ENCODE results near the gene EYS.

EYS gene

DNA sequence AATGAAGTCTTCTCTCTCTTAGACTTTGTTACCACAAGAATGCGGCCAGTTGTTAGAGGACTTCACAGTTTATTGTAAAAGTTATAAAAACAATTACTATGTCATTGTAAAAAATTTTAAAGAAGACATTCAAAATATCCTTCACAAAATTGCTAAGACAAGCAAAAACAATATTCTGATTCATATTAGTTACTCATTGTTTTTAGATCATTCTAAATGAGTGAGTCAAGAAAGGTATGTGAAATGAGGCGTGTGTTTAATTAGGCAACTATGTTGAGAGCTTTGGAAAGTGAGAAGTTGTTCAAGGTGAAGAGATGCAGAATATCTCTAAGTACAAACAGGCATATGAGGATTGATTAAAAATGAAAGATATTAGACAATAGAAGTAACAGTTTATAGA lies 875.3 kb downstream of the EYS start:
- DNase-seq (ENCODE audit: low spot score) = no peak

- peak; percentile 18 for DNase-seq (ENCODE audit: low spot score)
These were observed 889.5 kb downstream of the EYS start for GRCh38 chr6:64817525-64817924.

GRCh38 chr6:64815718-64816117 lies 891.3 kb downstream of the EYS start:
- peak; percentile 57 for DNase-seq (ENCODE audit: low spot score)

DNA sequence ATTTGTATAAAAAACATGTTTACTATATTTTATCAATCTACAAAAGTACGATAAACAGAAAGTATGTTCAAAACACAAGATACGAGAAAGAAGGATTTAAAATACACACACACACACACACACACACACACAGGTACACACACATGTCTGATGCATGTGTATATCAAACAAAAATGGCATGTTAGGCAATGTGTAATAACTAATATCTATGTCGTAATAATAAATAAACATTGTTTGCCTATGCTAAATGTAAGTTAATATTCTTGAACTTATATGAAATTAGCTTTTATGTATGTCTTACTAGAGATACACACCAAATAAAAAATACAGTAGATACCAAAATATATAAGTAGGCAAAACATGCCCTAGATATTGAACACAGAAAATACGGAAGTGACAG lies 894.9 kb downstream of the EYS start:
- no peak for DNase-seq (ENCODE audit: low spot score)

DNA sequence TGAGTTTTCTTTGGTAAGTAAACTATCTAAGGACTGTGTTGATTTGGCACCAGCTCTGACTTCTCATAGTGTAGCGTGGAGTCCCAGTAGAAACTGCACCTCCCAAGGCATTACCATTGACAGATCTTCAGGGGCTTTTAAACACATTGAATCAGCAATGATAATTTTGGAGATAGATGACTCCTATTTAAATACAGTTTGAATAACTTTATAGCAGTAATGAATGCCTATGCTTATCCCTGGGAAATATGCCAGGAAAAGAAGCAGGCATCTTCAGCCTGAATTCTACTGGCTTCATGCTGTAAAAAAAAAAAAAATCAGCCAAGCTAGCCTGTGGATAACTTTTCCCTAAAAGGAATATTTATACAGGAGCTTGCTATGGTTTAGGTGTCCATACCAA lies 895.9 kb downstream of the EYS start:
- DNase-seq (ENCODE audit: low spot score) = no peak

- DNase-seq (ENCODE audit: low spot score) = no peak
These were observed 899.2 kb downstream of the EYS start for GRCh38 chr6:64807785-64808184.

GRCh38 chr6:64803470-64804166 lies 903.4 kb downstream of the EYS start:
- DNase-seq (ENCODE audit: low spot score) = no peak

DNA sequence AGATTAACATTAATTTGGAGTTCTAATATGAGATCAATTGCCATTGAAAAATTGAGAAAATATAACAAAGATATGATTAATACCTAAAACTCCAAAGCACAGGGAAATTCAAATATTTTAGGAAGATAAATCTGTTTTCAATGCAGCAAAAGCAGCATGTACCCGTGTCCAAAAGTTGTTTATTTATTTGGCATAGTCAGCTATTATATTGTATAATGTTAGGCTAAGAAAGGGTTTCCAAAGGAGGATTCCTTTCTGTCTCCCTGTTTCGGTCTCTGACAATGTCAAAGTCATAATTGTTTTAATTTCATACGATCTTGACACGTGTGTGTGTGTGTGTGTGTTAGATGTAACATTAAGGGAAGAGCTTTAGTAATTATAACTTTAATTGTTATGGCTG lies 914.5 kb downstream of the EYS start:
- no peak for DNase-seq (ENCODE audit: low spot score)

GRCh38 chr6:64789476-64789875 lies 917.5 kb downstream of the EYS start:
- DNase-seq (ENCODE audit: low spot score) = no peak

GRCh38 chr6:64786736-64787135 lies 920.3 kb downstream of the EYS start:
- DNase-seq (ENCODE audit: low spot score) = no peak

DNA sequence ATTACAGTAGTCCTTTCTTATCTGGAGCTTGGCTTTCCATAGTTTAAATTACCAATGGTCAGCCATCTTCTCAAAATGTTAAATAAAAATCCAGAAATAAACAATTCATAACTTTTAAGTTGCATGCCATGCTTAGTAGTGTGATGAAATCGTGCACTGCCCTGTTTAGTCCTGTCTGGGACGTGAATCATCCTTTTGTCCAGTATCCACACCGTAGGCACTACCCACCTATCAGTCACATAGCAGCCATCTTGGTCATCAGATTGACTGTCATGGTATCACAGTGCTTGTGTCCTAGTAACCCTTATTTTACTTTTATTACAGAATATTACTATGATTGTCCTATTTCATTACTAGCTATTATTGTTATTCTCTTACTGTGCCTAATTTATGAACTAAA lies 924.1 kb downstream of the EYS start:
- no peak for DNase-seq (ENCODE audit: low spot score)

DNA sequence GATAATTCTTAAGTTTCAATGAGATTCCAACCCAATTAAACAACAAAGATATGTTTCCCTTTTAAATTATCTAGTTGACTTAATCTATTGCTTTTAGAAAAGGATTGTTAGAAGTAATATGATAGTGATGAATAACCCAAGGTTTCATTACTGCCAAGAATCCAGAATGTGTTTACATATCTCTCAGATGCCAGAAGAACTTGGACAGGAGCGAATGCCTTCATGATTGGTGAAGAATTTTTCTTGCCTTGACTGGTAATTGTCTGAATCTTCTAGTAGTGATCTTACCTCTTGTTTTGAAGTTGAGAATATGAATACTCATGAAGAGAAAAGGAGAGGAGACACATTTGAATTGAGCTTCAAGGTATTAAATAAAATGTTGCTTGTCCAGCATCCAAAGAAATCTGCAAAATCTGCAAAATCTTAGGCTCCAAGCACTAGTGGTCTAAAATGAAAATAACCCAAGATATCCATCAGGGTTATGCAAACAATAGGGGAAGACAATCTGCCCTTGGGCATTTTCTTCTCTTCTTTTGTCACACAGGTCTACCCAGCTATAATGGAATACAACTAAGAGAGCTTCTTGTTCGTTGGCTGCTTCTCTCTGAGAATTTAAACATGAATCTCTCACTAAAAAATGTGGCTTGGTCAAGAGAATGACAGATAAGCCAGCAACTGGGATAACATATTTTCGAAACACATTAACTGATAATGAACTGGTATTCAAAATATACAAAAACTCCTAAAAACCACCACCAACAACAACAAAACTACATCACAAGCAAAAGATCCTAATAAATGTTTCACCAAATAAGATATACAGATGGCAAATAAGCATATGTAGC lies 928.9 kb downstream of the EYS start:
- no peak for DNase-seq (ENCODE audit: low spot score)

GRCh38 chr6:64776359-64776758 lies 930.7 kb downstream of the EYS start:
- DNase-seq (ENCODE audit: low spot score) = no peak

DNA sequence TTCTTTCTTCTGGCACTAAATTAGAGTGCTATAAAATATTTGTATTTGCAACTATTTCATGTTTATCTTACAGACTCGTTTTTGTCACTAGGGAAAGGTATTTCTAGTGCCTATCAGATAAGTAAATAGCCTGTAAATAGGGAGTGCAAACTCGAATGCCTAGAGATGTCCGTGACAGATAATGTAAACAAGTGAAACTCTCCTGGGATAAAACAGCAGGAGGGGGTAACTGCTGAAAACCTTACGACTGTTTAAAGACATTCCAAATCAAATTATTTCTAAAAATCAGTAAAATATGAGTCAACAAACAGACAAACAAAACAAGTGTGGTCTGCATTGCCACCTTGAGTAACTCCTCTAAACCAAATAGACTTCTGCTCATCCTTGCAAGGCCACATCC lies 932.1 kb downstream of the EYS start:
- no peak for DNase-seq (ENCODE audit: low spot score)

GRCh38 chr6:64750910-64751309 lies 956.1 kb downstream of the EYS start:
- peak; percentile 7 for DNase-seq (ENCODE audit: low spot score)

DNA sequence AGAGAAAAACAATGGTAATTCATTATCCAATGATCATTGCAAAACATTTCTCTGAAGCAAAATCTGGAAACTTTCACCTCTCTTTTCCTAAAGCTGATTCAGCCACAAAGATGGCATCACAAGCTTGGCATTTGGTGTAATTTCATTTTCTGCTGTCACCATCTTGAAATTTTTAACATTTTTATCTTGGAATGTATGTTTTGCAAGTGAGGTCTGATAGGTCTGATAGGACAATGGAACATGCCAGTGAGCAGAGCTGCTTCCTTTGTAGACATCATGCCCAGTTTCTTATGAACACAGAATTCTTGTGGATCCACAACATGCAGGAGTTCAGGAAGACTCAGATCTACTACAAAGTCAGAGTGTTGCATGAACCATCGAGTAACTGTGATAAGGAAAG lies 969.6 kb downstream of the EYS start:
- no peak for DNase-seq (ENCODE audit: low spot score)

- DNase-seq (ENCODE audit: low spot score) = no peak
These were observed 970.5 kb downstream of the EYS start for GRCh38 chr6:64736421-64736950.

- no peak for DNase-seq (ENCODE audit: low spot score)
These were observed 973.6 kb downstream of the EYS start for GRCh38 chr6:64733433-64733832.

GRCh38 chr6:64732888-64733287 lies 974.1 kb downstream of the EYS start:
- DNase-seq (ENCODE audit: low spot score) = no peak

GRCh38 chr6:64729522-64729921 lies 977.5 kb downstream of the EYS start:
- no peak for DNase-seq (ENCODE audit: low spot score)

GRCh38 chr6:64727075-64727474 lies 980.0 kb downstream of the EYS start:
- DNase-seq (ENCODE audit: low spot score) = no peak

GRCh38 chr6:64724091-64724490 lies 982.9 kb downstream of the EYS start:
- no peak for DNase-seq (ENCODE audit: low spot score)

- DNase-seq (ENCODE audit: low spot score) = no peak
These were observed 983.5 kb downstream of the EYS start for GRCh38 chr6:64723327-64724058.
